Measurements from ENCODE around the gene C22orf23.
A peak's percentile ranks its signal among the peaks of the same experiment; 100 is the strongest.

Gene C22orf23

DNA sequence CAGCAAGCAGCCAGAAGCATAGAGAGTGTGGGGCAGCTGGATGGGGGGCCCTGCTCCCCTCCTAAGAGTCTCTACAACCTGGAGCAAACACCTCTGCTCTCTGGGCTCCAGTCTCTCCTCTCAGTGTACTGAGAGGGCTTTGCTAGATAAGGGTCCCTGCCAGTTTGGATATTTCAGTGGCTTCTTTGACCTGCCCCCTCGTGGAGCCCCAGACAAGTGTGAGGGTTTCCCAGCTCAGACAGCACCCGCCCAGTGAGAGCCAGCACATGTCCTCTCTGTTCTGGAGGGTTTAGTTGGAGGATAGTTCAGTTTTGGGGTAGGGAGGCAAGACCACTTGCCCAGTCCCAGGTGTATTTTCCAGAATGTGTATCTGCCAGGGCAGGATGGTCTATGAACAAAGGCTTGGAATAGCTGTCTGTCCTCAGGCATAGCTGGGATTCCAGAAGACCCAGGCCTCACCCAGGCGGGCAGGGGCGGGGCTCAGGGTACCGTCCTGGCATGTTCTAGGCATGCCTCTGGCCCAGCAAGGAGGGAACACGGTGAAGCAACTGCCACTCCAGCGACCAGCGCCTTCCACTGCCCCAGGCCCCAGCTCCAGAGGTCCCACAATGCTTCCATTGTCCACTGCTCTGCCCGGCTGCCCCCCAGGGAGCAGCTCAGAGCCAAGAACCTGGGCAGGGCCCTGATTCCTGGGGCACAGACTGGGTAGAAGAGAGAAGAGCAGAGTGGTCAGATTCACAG is 54.8 kb downstream of the C22orf23 start:
- H3K9me3 ChIP-seq (ENCODE audit: control insufficient read depth, low read length), result no peaks in the 10 kb centered on the region
- H3K4me2 ChIP-seq (ENCODE audit: low read length), result no peak overlapping the region
- peaks cover 28% of the 10 kb centered on the region for H3K4me1 ChIP-seq
- H3K36me3 ChIP-seq (ENCODE audit: control insufficient read depth, insufficient read depth, low read length), result no peaks in the 10 kb centered on the region
- peak overlapping the region; percentile 62 for H2AFZ ChIP-seq
- H3K79me2 ChIP-seq, result no peaks in the 10 kb centered on the region
- no peaks in the 10 kb centered on the region for H3K27me3 ChIP-seq (ENCODE audit: control insufficient read depth, insufficient read depth, low read length)
- peak overlapping the region; percentile 62 for H3K27ac ChIP-seq
- no peak overlapping the region for H3K4me3 ChIP-seq (ENCODE audit: low read depth, low read length)
- TF ChIP-seq, protein P1, sequence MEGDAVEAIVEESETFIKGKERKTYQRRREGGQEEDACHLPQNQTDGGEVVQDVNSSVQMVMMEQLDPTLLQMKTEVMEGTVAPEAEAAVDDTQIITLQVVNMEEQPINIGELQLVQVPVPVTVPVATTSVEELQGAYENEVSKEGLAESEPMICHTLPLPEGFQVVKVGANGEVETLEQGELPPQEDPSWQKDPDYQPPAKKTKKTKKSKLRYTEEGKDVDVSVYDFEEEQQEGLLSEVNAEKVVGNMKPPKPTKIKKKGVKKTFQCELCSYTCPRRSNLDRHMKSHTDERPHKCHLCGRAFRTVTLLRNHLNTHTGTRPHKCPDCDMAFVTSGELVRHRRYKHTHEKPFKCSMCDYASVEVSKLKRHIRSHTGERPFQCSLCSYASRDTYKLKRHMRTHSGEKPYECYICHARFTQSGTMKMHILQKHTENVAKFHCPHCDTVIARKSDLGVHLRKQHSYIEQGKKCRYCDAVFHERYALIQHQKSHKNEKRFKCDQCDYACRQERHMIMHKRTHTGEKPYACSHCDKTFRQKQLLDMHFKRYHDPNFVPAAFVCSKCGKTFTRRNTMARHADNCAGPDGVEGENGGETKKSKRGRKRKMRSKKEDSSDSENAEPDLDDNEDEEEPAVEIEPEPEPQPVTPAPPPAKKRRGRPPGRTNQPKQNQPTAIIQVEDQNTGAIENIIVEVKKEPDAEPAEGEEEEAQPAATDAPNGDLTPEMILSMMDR (IDR thresholded peaks at IDR 0.05), result no peak
- H3K9ac ChIP-seq, result no peak overlapping the region

DNA sequence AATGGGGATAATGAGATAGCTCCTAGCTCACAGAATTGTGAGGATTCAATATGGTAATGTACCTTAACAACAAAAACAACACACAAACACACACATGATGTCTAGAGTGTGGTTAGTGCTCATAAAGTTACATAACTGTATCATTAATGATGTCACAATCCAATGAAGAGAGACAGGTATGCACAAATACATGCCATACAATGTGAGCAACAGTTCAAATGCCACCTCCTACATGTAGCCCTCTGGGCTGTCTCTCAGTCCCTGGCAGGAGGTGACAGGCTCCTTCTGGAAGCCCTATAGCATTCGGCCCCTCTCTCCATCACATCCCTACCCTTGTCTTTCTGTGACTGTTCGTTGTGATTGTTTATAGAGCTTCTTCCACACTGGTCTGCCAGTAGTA is 55.6 kb downstream of the C22orf23 start:
- H3K9me3 ChIP-seq (ENCODE audit: control insufficient read depth, low read length), result no peaks in the 10 kb centered on the region
- no peak overlapping the region for H3K4me3 ChIP-seq (ENCODE audit: low read depth, low read length)
- no peak overlapping the region for H3K9ac ChIP-seq
- H3K4me1 ChIP-seq, result peaks cover 32% of the 10 kb centered on the region
- no peak overlapping the region for H3K4me2 ChIP-seq (ENCODE audit: low read length)
- H3K27ac ChIP-seq, result peak overlapping the region; percentile 62
- no peaks in the 10 kb centered on the region for H3K27me3 ChIP-seq (ENCODE audit: control insufficient read depth, insufficient read depth, low read length)
- H2AFZ ChIP-seq, result no peak overlapping the region
- no peaks in the 10 kb centered on the region for H3K79me2 ChIP-seq
- TF ChIP-seq, protein P1 (IDR thresholded peaks at IDR 0.05), result no peak
- no peaks in the 10 kb centered on the region for H3K36me3 ChIP-seq (ENCODE audit: control insufficient read depth, insufficient read depth, low read length)

DNA sequence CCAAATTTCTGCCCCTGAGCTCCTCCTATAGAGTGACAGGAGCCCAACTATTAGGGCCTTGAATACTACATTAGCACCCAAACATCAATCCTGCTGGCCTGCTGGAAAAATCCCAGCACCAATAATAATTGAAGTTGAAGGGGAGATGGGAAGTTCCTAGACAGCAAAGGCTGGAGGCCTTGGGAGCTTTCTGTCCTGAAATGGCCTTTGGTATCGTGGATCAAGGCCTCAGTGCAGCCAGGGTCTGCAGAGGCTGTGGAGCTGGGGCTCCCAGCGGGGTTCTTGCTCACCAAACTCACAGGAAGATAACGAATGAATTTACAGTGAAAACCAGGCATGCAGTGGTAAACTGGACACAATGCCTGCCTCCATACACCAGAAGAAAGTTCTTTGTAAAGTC is 56.5 kb downstream of the C22orf23 start:
- H2AFZ ChIP-seq, result peak overlapping the region; percentile 2
- TF ChIP-seq, protein P1 (IDR thresholded peaks at IDR 0.05), result no peak
- no peak overlapping the region for H3K4me3 ChIP-seq (ENCODE audit: low read depth, low read length)
- H3K27ac ChIP-seq, result peak overlapping the region; percentile 98
- no peaks in the 10 kb centered on the region for H3K36me3 ChIP-seq (ENCODE audit: control insufficient read depth, insufficient read depth, low read length)
- H3K4me2 ChIP-seq (ENCODE audit: low read length), result peak overlapping the region; percentile 3
- no peak overlapping the region for H3K9ac ChIP-seq
- H3K79me2 ChIP-seq, result no peaks in the 10 kb centered on the region
- H3K4me1 ChIP-seq, result peaks cover 38% of the 10 kb centered on the region
- H3K27me3 ChIP-seq (ENCODE audit: control insufficient read depth, insufficient read depth, low read length), result no peaks in the 10 kb centered on the region
- H3K9me3 ChIP-seq (ENCODE audit: control insufficient read depth, low read length), result no peaks in the 10 kb centered on the region

DNA sequence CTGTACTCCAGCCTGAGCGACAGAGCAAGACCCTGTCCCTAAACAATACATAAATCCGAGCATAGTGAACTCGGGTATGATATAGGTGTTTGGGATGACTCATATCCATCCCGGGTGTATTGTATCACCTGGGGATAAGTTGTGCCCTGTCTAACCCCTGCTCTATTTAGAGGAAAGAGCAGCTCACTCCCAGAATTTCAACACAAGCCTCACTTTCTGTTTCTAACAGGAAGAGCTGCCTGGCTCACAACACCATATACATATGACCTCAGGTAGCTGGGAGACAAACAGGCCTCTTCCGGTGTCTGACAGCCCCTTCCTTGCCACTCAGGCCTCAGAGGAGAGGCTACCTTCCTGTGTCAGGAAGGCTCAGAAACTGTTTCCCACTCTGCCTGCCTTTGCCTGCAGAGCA is 57.2 kb downstream of the C22orf23 start:
- TF ChIP-seq, protein P1 (IDR thresholded peaks at IDR 0.05), result no peak
- H3K9ac ChIP-seq, result no peak overlapping the region

More for the DNA sequence above, 57.2 kb downstream of the C22orf23 start:
- Histone ChIP-seq H3K4me3 (ENCODE audit: low read depth, low read length) (no peak overlapping the region), H2AFZ (peak overlapping the region; percentile 2), H3K4me1 (peaks cover 44% of the 10 kb centered on the region), H3K79me2 (no peaks in the 10 kb centered on the region), H3K27me3 (ENCODE audit: control insufficient read depth, insufficient read depth, low read length) (no peaks in the 10 kb centered on the region), H3K9me3 (ENCODE audit: control insufficient read depth, low read length) (no peaks in the 10 kb centered on the region), H3K36me3 (ENCODE audit: control insufficient read depth, insufficient read depth, low read length) (no peaks in the 10 kb centered on the region), H3K4me2 (ENCODE audit: low read length) (peak overlapping the region; percentile 24), H3K27ac (peak overlapping the region; percentile 98)
